ENCODE results near the gene THAP11. TPM values are rescaled to one million over a fixed set of nuclear protein-coding genes. Genes with fewer than 3 reads are reported as not detected.

The THAP11 gene
- total RNA-seq, 3 donors from 2014 or later (not counting 1 experiment from before 2014, with no cell fraction given): 25.5 to 35.8 (median 30.3) TPM

DNA sequence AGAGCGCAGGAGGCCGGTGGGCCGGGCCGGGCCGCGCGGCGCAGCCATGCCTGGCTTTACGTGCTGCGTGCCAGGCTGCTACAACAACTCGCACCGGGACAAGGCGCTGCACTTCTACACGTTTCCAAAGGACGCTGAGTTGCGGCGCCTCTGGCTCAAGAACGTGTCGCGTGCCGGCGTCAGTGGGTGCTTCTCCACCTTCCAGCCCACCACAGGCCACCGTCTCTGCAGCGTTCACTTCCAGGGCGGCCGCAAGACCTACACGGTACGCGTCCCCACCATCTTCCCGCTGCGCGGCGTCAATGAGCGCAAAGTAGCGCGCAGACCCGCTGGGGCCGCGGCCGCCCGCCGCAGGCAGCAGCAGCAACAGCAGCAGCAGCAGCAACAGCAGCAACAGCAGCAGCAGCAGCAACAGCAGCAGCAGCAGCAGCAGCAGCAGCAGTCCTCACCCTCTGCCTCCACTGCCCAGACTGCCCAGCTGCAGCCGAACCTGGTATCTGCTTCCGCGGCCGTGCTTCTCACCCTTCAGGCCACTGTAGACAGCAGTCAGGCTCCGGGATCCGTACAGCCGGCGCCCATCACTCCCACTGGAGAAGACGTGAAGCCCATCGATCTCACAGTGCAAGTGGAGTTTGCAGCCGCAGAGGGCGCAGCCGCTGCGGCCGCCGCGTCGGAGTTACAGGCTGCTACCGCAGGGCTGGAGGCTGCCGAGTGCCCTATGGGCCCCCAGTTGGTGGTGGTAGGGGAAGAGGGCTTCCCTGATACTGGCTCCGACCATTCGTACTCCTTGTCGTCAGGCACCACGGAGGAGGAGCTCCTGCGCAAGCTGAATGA, 606 bp downstream of the THAP11 start:
- intact Hi-C loops (cut with micrococcal nuclease): loop anchor here (1.0 to 5.0 kb wide), 3 partner anchors 9 to 95 kb away; partner anchors contain the start of genes PSMB10, RANBP10 and TSNAXIP1
- Mint-ChIP-seq H3K4me1 (peaks cover 35 to 38% of the 10 kb centered on the region in 2 donors), H3K27me3 (ENCODE audit: low read depth in 2 of 2) (no peaks in the 10 kb centered on the region), H3K36me3 (no peaks in the 10 kb centered on the region), H3K27ac (peak overlapping the region; percentile 89 to 93), H3K4me3 (peak overlapping the region; percentile 94), H3K9me3 (no peaks in the 10 kb centered on the region)
- DNase-seq (peak; percentile 44 to 86), ATAC-seq (peak; percentile 14 to 40 (median 23))
- Histone ChIP-seq H3K4me1 (ENCODE audit: control insufficient read depth, insufficient read depth, low read length) (peaks cover 51% of the 10 kb centered on the region), H3K9me3 (ENCODE audit: control insufficient read depth, insufficient read depth, low read length) (no peaks in the 10 kb centered on the region), H3K4me3 (ENCODE audit: low read length) (peak overlapping the region; percentile 55), H3K27me3 (ENCODE audit: control insufficient read depth, insufficient read depth, low read length) (no peaks in the 10 kb centered on the region), H3K36me3 (ENCODE audit: control insufficient read depth, insufficient read depth, low read length) (peaks cover 3% of the 10 kb centered on the region), H3K27ac (ENCODE audit: low read length) (peak overlapping the region; percentile 58)
- TF ChIP-seq, protein P1, sequence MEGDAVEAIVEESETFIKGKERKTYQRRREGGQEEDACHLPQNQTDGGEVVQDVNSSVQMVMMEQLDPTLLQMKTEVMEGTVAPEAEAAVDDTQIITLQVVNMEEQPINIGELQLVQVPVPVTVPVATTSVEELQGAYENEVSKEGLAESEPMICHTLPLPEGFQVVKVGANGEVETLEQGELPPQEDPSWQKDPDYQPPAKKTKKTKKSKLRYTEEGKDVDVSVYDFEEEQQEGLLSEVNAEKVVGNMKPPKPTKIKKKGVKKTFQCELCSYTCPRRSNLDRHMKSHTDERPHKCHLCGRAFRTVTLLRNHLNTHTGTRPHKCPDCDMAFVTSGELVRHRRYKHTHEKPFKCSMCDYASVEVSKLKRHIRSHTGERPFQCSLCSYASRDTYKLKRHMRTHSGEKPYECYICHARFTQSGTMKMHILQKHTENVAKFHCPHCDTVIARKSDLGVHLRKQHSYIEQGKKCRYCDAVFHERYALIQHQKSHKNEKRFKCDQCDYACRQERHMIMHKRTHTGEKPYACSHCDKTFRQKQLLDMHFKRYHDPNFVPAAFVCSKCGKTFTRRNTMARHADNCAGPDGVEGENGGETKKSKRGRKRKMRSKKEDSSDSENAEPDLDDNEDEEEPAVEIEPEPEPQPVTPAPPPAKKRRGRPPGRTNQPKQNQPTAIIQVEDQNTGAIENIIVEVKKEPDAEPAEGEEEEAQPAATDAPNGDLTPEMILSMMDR (IDR thresholded peaks at IDR 0.05): no peak
- WGBS (ENCODE audit: insufficient coverage): under 1% methylated on average over 67 of the region's 67 CpGs

DNA sequence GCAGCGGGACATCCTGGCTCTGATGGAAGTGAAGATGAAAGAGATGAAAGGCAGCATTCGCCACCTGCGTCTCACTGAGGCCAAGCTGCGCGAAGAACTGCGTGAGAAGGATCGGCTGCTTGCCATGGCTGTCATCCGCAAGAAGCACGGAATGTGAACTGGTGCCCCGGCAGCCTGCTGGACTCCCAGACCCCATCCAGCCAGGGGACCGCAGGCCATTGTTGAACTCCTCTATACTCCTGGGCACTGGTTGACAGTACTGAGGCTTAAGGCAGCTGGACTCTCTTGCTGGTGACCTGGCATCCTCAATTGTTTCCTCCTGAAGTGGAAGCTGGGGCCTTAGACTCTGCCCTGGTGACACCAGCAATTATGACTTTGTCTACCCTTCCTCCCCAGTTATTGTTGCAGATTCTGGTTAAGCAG, 1.2 kb downstream of the THAP11 start:
- peaks cover 39 to 43% of the 10 kb centered on the region in 2 donors for H3K4me1 Mint-ChIP-seq
- no peaks in the 10 kb centered on the region for H3K36me3 Mint-ChIP-seq
- Histone ChIP-seq H3K27me3 (ENCODE audit: control insufficient read depth, insufficient read depth, low read length) (no peaks in the 10 kb centered on the region), H3K4me3 (ENCODE audit: low read length) (peak overlapping the region; percentile 55), H3K36me3 (ENCODE audit: control insufficient read depth, insufficient read depth, low read length) (peaks cover 3% of the 10 kb centered on the region), H3K9me3 (ENCODE audit: control insufficient read depth, insufficient read depth, low read length) (no peaks in the 10 kb centered on the region), H3K4me1 (ENCODE audit: control insufficient read depth, insufficient read depth, low read length) (peaks cover 57% of the 10 kb centered on the region), H3K27ac (ENCODE audit: low read length) (peak overlapping the region; percentile 58)
- peak overlapping the region; percentile 94 for H3K4me3 Mint-ChIP-seq
- H3K27ac Mint-ChIP-seq: peak overlapping the region; percentile 89 to 93
- H3K27me3 Mint-ChIP-seq (ENCODE audit: low read depth in 2 of 2): no peaks in the 10 kb centered on the region
- TF ChIP-seq, protein P1 (IDR thresholded peaks at IDR 0.05): no peak
- ATAC-seq (no peak), DNase-seq (no peak)
- H3K9me3 Mint-ChIP-seq: no peaks in the 10 kb centered on the region
- intact Hi-C loops (cut with micrococcal nuclease): loop anchor here (5.0 kb wide), 1 partner anchor 94 kb away; the partner anchor contains the start of gene PSMB10
- 25% methylated on average over 11 of the region's 11 CpGs for WGBS (ENCODE audit: insufficient coverage)

DNA sequence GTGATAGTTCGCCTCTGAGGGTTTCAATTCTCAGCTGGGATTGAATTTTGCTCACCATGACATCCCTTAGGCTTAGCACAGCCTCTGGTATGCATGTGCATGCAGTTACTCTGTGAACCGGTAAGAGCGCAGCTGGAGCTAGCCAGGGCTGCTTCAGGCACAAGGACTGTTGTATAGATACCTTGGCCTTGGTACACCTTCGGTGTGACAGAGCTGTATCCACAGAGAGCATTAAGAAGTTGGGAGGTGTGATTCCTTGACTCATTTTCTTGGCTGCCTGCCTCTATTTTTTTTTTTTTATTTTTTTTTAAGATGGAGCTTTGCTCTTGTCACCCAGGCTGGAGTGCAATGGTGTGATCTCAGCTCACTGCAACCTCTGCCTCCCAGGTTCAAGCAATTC, 2.4 kb downstream of the THAP11 start:
- TF ChIP-seq, protein P1 (IDR thresholded peaks at IDR 0.05): no peak
- Histone ChIP-seq H3K4me3 (ENCODE audit: low read length) (no peak overlapping the region), H3K9me3 (ENCODE audit: control insufficient read depth, insufficient read depth, low read length) (no peaks in the 10 kb centered on the region), H3K27me3 (ENCODE audit: control insufficient read depth, insufficient read depth, low read length) (no peaks in the 10 kb centered on the region), H3K4me1 (ENCODE audit: control insufficient read depth, insufficient read depth, low read length) (peaks cover 57% of the 10 kb centered on the region), H3K36me3 (ENCODE audit: control insufficient read depth, insufficient read depth, low read length) (peaks cover 3% of the 10 kb centered on the region), H3K27ac (ENCODE audit: low read length) (no peak overlapping the region)
- no peaks in the 10 kb centered on the region for H3K36me3 Mint-ChIP-seq
- H3K27me3 Mint-ChIP-seq (ENCODE audit: low read depth in 2 of 2): no peaks in the 10 kb centered on the region
- no peaks in the 10 kb centered on the region for H3K9me3 Mint-ChIP-seq
- no peak for ATAC-seq
- peak overlapping the region in 1 of 2 donors; percentile 89 for H3K27ac Mint-ChIP-seq
- intact Hi-C loops (cut with micrococcal nuclease): loop anchor here (5.0 kb wide), 1 partner anchor 93 kb away; the partner anchor contains the start of gene PSMB10
- peak overlapping the region; percentile 35 for H3K4me3 Mint-ChIP-seq
- no peak for DNase-seq
- H3K4me1 Mint-ChIP-seq: peaks cover 39 to 43% of the 10 kb centered on the region in 2 donors
- WGBS (ENCODE audit: insufficient coverage): 95% methylated on average over 4 of the region's 4 CpGs

Data from natural killer cell (primary cell).